ENCODE data around the gene PGBD1.

DNA sequence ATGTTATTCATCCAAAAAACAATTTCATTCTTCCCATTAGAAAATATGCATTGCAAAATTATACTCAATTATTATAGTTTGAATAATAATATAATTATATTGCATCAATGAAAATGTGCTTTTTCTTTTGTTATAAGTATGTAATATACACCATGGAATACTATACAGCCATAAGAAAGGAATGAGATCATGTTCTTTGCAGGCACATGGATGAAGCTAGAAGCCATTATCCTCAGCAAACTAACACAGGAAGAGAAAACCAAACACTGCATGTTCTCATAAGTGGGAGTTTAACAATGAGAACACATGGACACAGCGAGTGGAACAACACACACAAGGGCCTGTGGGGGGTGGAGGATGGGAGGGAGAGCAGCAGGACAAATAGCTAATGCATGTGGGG lies 24.3 kb upstream of the PGBD1 start:
- TF ChIP-seq, protein P1, sequence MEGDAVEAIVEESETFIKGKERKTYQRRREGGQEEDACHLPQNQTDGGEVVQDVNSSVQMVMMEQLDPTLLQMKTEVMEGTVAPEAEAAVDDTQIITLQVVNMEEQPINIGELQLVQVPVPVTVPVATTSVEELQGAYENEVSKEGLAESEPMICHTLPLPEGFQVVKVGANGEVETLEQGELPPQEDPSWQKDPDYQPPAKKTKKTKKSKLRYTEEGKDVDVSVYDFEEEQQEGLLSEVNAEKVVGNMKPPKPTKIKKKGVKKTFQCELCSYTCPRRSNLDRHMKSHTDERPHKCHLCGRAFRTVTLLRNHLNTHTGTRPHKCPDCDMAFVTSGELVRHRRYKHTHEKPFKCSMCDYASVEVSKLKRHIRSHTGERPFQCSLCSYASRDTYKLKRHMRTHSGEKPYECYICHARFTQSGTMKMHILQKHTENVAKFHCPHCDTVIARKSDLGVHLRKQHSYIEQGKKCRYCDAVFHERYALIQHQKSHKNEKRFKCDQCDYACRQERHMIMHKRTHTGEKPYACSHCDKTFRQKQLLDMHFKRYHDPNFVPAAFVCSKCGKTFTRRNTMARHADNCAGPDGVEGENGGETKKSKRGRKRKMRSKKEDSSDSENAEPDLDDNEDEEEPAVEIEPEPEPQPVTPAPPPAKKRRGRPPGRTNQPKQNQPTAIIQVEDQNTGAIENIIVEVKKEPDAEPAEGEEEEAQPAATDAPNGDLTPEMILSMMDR (IDR thresholded peaks at IDR 0.05; ENCODE audit: low read depth, low read length, missing input control), result no peak
- TF ChIP-seq, protein P2, sequence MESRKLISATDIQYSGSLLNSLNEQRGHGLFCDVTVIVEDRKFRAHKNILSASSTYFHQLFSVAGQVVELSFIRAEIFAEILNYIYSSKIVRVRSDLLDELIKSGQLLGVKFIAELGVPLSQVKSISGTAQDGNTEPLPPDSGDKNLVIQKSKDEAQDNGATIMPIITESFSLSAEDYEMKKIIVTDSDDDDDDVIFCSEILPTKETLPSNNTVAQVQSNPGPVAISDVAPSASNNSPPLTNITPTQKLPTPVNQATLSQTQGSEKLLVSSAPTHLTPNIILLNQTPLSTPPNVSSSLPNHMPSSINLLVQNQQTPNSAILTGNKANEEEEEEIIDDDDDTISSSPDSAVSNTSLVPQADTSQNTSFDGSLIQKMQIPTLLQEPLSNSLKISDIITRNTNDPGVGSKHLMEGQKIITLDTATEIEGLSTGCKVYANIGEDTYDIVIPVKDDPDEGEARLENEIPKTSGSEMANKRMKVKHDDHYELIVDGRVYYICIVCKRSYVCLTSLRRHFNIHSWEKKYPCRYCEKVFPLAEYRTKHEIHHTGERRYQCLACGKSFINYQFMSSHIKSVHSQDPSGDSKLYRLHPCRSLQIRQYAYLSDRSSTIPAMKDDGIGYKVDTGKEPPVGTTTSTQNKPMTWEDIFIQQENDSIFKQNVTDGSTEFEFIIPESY (IDR thresholded peaks at IDR 0.05), result no peak
- TF ChIP-seq SP1 (IDR thresholded peaks at IDR 0.05) (no peak), YY1 (IDR thresholded peaks at IDR 0.05) (no peak), FOXA2 (IDR thresholded peaks at IDR 0.05) (no peak), REST (IDR thresholded peaks at IDR 0.05) (no peak), ATF3 (IDR thresholded peaks at IDR 0.05) (no peak), GABPA (IDR thresholded peaks at IDR 0.05 in 1 of 2, conservative IDR thresholded peaks at IDR 0.05 in 1 of 2) (no peak), EGR1 (IDR thresholded peaks at IDR 0.05; ENCODE audit: low read depth in 2 of 2) (no peak), JUND (IDR thresholded peaks at IDR 0.05) (no peak), RAD21 (IDR thresholded peaks at IDR 0.05) (no peak)
